NT2/D1 (cell line): ENCODE measurements around the gene DLG2.

ENCODE experiments used
- DNase-seq: peaks from one replicate; pipeline ENCODE4 v3.0.0-alpha.2; 2011; ENCODE audit warnings: low read depth, low spot score
- H3K27me3 ChIP-seq: 2 replicates; pipeline ENCODE4 v1.6.0; 2011; ENCODE audit warnings: mild to moderate bottlenecking; ENCODE audit not compliant: insufficient read length, insufficient read depth
- H3K36me3 ChIP-seq: 2 replicates; pipeline ENCODE4 v1.6.1; 2011; ENCODE audit warnings: mild to moderate bottlenecking, low read length, mixed read lengths; ENCODE audit not compliant: insufficient read depth, insufficient read length
- H3K4me1 ChIP-seq: 2 replicates; pipeline ENCODE4 v1.5.1; 2011; ENCODE audit not compliant: insufficient read depth, insufficient read length
- H3K4me3 ChIP-seq: 2 replicates; pipeline ENCODE4 v1.5.1; 2011; ENCODE audit warnings: low read depth; ENCODE audit not compliant: insufficient read length
- H3K9ac ChIP-seq: 2 replicates; pipeline ENCODE4 v1.6.0; 2011; ENCODE audit warnings: low read depth; ENCODE audit not compliant: insufficient read length
- H3K9me3 ChIP-seq: 2 replicates; pipeline ENCODE4 v1.5.1; 2011; ENCODE audit warnings: mild to moderate bottlenecking, low read length; ENCODE audit not compliant: insufficient read depth
- SUZ12 ChIP-seq: IDR thresholded peaks from 2 replicates; pipeline ENCODE4 v1.6.1; 2011; ENCODE audit not compliant: insufficient read length, insufficient read depth; ENCODE audit errors: extremely low read depth
- YY1 ChIP-seq: IDR thresholded peaks from 2 replicates; pipeline ENCODE4 v1.6.1; 2011; ENCODE audit not compliant: insufficient read length, insufficient read depth
- ZNF274 ChIP-seq: IDR thresholded peaks from 2 replicates; pipeline ENCODE4 v1.6.1; 2011; ENCODE audit warnings: mild to moderate bottlenecking, low read depth, low read length

Gene DLG2

DNA sequence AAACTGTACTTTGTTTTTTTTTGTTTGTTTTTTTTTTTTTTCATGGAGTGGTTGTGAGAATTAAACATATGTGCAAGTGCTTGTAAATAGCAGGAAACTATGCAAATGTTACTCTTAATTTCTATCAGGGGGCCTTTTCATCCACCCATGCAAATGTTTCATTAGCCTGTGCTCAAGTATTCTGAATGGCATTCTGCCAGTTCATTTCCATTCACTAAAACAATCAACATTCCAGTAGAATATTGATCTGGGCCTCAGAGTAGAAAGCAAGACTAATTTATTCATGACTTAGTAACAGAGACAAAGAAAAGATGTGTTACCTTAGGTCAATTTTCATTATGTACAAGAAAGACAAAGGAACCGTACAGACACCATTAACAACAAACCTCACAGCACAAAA lies 971.4 kb downstream of the DLG2 start:
- Histone ChIP-seq H3K36me3 (no peaks in the 10 kb centered on the region), H3K27me3 (no peaks in the 10 kb centered on the region), H3K4me3 (no peak overlapping the region), H3K9me3 (no peaks in the 10 kb centered on the region), H3K4me1 (no peaks in the 10 kb centered on the region), H3K9ac (no peak overlapping the region)
- DNase-seq: peak; percentile 25
- TF ChIP-seq ZNF274: no peak
- TF ChIP-seq YY1: no peak

DNA sequence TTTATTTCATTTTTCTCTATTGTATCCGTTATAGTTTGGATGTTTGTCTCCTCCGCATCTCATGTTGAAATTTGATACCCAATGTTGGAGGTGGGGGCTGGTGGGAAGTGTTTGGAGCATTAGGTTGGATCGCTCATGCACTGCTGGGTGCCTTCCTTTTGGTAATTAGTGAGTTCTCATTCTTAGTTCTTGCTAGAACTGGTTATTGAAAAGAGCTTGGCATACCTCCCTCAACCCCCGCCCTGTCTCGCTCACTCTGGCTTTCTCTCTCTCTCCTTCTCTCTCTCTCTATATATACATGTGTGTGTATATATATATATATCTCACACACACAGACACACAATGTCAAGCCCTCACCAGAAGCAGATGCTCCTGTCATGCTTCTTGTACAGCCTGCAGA lies 978.7 kb downstream of the DLG2 start:
- H3K27me3 ChIP-seq: no peaks in the 10 kb centered on the region
- peak; percentile 46 for DNase-seq

GRCh38 chr11:84645988-84646694 lies 981.0 kb downstream of the DLG2 start:
- H3K36me3 ChIP-seq: no peaks in the 10 kb centered on the region
- no peak for DNase-seq
- H3K27me3 ChIP-seq: no peaks in the 10 kb centered on the region
- H3K4me1 ChIP-seq: no peaks in the 10 kb centered on the region
- no peak overlapping the region for H3K9ac ChIP-seq
- H3K9me3 ChIP-seq: no peaks in the 10 kb centered on the region
- no peak overlapping the region for H3K4me3 ChIP-seq
- no peak for TF ChIP-seq SUZ12
- TF ChIP-seq ZNF274: no peak
- no peak for TF ChIP-seq YY1

More for the DNA sequence above, 978.7 kb downstream of the DLG2 start:
- Histone ChIP-seq H3K36me3 (no peaks in the 10 kb centered on the region), H3K9ac (no peak overlapping the region), H3K4me3 (no peak overlapping the region), H3K9me3 (no peaks in the 10 kb centered on the region), H3K4me1 (no peaks in the 10 kb centered on the region)
- TF ChIP-seq SUZ12: no peak
- no peak for TF ChIP-seq ZNF274
- TF ChIP-seq YY1: no peak

GRCh38 chr11:84642500-84642899 lies 984.6 kb downstream of the DLG2 start:
- no peak for DNase-seq
- H3K4me1 ChIP-seq: no peaks in the 10 kb centered on the region
- H3K36me3 ChIP-seq: no peaks in the 10 kb centered on the region
- H3K4me3 ChIP-seq: no peak overlapping the region
- TF ChIP-seq ZNF274 (no peak), YY1 (no peak), SUZ12 (no peak)
- H3K27me3 ChIP-seq: no peaks in the 10 kb centered on the region
- H3K9me3 ChIP-seq: no peaks in the 10 kb centered on the region
- H3K9ac ChIP-seq: no peak overlapping the region

GRCh38 chr11:84634309-84634708 lies 992.8 kb downstream of the DLG2 start:
- TF ChIP-seq YY1 (no peak), SUZ12 (no peak), ZNF274 (no peak)

DNA sequence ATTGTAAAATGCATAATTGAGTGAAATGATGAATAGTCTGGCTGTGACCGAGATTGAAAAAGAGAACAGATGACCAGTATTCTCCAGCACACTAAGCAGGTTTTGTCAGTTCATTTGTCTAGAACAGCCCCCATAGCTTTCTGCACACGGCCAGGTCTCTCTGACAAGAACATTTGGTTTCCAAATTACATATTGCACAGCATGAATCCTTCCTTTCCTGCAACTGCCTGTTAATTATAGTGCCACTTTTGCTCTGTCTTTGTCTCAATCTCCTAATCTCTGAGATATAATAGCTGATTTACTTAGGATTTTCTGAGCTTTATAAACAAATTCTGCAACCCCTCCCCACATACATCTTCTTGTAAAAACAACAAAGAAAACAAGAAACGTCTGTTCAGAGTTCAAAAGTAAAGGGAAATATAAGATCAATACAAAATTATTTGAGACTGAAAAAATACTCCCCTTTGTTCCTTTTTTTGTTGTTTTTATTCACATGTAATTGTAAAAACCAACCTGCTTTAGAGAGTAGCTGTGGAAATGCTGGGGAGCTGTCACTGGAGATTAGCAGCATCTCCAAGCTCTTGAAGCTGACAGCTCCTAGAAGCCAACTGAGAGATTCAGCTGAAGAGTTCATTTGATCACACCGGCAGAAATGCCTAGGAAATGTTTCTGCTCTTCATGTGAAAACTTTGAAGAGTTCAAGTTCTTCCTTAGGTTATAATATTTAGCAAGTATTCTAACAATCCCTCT lies 998.1 kb downstream of the DLG2 start:
- Histone ChIP-seq H3K4me1 (no peaks in the 10 kb centered on the region), H3K27me3 (no peaks in the 10 kb centered on the region), H3K9ac (no peak overlapping the region), H3K9me3 (no peaks in the 10 kb centered on the region), H3K4me3 (no peak overlapping the region), H3K36me3 (no peaks in the 10 kb centered on the region)
- no peak for TF ChIP-seq SUZ12
- no peak for TF ChIP-seq YY1
- TF ChIP-seq ZNF274: no peak
- no peak for DNase-seq

More at GRCh38 chr11:84634309-84634708, 992.8 kb downstream of the DLG2 start:
- Histone ChIP-seq H3K4me3 (no peak overlapping the region), H3K27me3 (no peaks in the 10 kb centered on the region), H3K4me1 (no peaks in the 10 kb centered on the region), H3K9ac (no peak overlapping the region), H3K9me3 (no peaks in the 10 kb centered on the region), H3K36me3 (no peaks in the 10 kb centered on the region)
- no peak for DNase-seq

GRCh38 chr11:84626256-84626655 lies 1000.9 kb downstream of the DLG2 start:
- Histone ChIP-seq H3K4me1 (no peaks in the 10 kb centered on the region), H3K27me3 (no peaks in the 10 kb centered on the region), H3K9ac (no peak overlapping the region), H3K36me3 (no peaks in the 10 kb centered on the region), H3K9me3 (no peaks in the 10 kb centered on the region), H3K4me3 (no peak overlapping the region)
- no peak for DNase-seq
- TF ChIP-seq ZNF274 (no peak), SUZ12 (no peak), YY1 (no peak)
